Fibroblast of villous mesenchyme (primary cell): ENCODE data around the gene PDE2A. TPM values are rescaled to one million over a fixed set of nuclear protein-coding genes. Genes with fewer than 3 reads are reported as not detected.

Experiments used
- DNase-seq: peaks from one replicate; pipeline ENCODE4 v3.0.0-alpha.2; 2010; ENCODE audit warnings: low read depth
- H3K4me3 ChIP-seq: 2 replicates; pipeline ENCODE4 v1.5.1; 2011; ENCODE audit warnings: low read depth, mild to moderate bottlenecking, low read length
- total RNA-seq: library from RNA; depleted of rRNA; stranded (reverse); fragments of >200 nt; gene quantifications from 2 replicates; pipeline ENCODE4 v1.2.3, GENCODE V29; 2012
- TF ChIP-seq, protein P1 (sequence below): IDR thresholded peaks from 2 replicates; pipeline ENCODE4 v1.5.1; 2012; ENCODE audit warnings: low read depth, mild to moderate bottlenecking, low read length; ENCODE audit not compliant: insufficient read depth

PDE2A gene
- total RNA-seq, 1 donor: under 0.01 TPM

DNA sequence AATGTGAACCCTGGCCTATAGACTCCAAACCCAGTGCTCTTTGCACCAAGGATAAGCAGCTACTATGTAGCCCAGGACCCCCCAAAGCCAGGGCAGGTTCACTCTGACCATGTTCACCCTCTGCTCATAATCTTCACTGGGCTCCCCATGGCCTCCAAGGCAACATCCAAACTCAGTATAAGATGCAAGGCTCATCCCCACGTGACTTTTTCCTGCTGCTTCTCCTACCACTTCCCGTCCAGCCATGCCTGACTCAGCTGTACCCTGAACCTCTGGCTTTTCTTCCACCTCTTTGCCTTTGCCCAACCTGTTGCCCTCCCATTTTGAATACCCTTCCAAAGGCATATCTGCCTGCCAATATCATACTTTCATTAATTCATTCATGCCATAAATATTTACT lies 27.8 kb downstream of the PDE2A start:
- TF ChIP-seq, protein P1, sequence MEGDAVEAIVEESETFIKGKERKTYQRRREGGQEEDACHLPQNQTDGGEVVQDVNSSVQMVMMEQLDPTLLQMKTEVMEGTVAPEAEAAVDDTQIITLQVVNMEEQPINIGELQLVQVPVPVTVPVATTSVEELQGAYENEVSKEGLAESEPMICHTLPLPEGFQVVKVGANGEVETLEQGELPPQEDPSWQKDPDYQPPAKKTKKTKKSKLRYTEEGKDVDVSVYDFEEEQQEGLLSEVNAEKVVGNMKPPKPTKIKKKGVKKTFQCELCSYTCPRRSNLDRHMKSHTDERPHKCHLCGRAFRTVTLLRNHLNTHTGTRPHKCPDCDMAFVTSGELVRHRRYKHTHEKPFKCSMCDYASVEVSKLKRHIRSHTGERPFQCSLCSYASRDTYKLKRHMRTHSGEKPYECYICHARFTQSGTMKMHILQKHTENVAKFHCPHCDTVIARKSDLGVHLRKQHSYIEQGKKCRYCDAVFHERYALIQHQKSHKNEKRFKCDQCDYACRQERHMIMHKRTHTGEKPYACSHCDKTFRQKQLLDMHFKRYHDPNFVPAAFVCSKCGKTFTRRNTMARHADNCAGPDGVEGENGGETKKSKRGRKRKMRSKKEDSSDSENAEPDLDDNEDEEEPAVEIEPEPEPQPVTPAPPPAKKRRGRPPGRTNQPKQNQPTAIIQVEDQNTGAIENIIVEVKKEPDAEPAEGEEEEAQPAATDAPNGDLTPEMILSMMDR: no peak
- no peak for DNase-seq

DNA sequence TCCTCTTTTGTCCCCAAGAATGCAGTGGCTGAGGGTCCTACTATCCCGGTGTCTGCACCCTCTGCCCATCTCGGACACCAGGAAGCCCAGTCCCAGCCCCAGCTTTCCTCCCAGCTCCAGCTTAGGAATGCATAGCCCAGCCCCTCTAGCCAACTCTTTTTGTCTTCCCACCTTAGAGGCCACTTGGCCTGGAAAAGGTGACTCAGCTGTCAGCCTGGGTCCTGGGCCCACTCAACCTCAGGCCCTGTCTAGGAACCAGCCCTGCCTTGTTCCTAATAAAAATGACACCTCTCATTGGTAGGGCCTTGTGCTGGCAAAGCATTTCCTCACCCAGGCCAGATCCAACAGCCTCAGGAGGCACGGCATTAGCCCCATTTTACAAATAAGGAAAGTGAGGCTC lies 28.2 kb downstream of the PDE2A start:
- DNase-seq: no peak
- no peak overlapping the region for H3K4me3 ChIP-seq
- TF ChIP-seq, protein P1: no peak

More for the DNA sequence above, 27.8 kb downstream of the PDE2A start:
- no peak overlapping the region for H3K4me3 ChIP-seq

DNA sequence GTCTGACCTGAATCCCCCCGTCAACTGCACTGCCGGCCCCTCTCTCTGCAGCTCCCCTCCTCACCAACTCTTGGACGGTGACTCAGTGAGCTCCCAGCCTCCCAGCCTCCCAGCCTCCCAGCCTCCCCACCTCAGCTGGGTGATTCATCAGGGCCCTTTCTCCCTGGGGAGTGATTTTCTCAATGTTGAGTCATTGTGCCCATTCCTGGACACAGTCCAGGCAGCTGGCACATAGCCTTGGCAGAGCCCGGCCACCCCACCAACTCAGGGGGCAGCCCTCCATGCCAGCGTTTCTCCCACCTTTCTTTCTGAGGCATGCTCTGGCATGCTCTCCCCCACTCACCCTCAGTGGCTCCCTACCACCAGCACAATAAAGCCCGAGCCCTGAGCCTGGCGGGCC lies 30.7 kb downstream of the PDE2A start:
- DNase-seq: no peak
- TF ChIP-seq, protein P1: no peak
- no peak overlapping the region for H3K4me3 ChIP-seq

DNA sequence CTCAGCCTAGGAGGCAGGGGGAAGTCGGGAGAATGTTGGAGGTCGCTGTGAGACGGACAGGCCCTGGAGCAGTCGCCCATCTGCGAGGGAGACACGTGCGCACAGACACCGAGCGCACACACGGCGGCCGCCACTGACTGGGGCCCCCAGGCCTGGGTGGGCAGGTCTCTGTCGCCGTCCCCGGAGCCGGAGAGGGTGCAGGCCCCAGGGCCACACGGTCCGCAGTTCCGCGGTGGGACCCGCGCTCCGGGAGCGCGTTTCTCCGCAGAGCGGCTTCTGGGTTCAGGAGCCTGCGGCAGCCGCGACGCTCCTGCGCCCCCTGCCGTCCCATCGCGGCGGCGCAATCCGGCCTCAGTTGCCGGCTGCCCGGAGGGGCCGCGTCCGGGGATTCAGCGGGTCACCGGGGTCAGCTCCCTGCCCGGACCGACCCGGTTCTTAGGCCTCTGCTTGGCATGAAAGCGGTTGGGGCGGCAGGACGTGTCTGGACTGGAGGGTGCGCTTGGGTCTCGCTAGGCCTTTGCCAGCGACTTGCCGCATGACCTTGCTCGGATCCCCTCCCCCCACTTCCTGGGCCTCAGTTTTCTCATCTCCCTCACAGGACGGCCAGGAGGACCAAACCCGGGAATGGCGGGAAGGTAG lies 31.2 kb downstream of the PDE2A start:
- DNase-seq: peak; percentile 43
- H3K4me3 ChIP-seq: peak overlapping the region; percentile 58
- TF ChIP-seq, protein P1: peak; percentile 88

DNA sequence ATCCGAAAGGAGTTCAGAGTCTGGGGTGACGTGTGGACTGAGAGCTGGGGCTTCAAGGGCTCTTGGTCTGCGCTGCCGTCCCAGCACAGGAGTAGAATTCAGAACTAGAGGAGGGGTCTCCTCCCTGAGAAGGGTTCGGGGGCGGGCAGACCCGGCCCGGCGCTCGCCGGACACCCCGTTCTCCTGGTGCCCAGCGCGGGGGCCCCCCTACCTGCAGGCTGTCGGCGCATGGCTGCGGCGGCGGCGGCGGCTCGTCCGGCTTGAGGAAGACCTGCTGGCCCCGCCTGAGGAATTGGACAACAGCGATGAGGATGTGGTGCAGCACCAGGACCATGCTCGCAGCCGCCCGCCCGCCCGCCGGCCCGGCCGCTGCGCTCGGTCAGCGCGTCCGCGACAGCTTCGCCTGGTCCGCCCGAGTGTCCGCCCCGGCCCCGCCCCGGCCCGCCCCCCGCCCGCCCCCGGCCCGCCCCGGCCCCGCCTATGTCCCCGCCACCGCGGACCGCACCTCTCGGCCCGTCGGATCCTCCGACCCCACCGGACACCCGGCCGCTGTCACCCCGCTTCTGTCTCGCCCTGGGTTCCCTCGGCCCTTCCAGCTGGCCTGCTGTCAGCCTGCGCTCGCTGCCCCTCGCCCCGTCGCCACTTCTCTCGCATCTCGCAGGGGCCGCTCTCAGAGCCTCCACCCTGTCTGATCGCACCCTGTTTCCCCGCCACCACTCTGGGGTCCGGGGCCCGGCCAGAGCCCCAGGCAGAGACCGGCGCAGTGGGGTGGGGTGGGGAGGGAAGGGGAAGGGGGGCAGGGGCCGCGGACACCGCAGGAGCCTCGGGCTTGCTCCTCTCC lies 32.0 kb downstream of the PDE2A start:
- TF ChIP-seq, protein P1: no peak
- peak; percentile 14 for DNase-seq
- H3K4me3 ChIP-seq: peak overlapping the region; percentile 58

DNA sequence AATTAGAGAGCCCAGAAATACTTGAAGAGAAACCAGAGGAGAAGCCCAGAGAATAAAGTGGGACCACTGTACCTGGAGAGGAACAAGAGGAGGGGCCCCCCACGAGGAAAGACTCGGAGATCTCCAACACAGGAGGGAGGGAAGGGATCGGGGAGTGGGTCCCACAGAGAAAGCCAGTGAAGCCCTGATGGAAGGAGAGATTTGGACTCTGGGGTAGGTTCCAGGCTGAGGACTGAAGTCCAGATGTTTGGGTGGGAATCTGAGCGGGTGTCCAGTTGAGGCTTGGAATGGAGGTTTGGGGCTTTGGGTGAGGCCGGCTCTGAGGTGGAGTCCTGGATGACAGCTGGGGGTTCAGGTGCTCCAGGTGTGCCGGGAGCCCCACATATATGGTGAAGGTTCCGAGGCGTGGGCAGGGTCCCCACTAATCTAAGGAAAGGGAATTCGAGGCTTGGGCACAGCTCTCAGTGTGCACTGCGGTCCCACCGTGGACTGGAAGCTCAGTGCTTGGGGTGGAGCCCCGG lies 32.6 kb downstream of the PDE2A start:
- no peak for DNase-seq
- TF ChIP-seq, protein P1: no peak
- H3K4me3 ChIP-seq: peak overlapping the region; percentile 33
